ENCODE results near the gene FARP1. TPM values are rescaled to one million over a fixed set of nuclear protein-coding genes. Genes with fewer than 3 reads are reported as not detected.

FARP1 gene
- total RNA-seq, 2 experiments from 2014 or later: not detected

DNA sequence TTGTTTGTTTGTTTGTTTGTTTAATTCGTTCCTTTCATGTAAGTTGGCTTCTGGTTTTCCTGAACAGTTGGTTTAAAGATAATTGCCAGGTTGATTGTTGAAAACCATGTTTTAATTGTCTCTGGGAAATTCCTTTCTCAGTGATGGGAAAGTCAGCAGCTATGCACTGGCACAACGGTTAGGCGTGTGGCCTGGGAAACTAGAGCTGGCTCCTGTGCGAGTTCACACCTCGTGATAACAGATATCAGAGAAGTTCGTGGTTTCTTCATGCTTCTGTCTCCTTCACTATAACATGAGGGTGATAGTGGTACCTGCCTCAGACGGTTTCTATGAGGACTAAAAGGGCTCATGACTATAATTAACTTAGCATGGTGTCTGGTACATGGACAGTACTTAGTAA is 280.5 kb downstream of the FARP1 start:
- H3K9me3 ChIP-seq (ENCODE audit: low read length): no peaks in the 10 kb centered on the region

GRCh38 chr13:98427331-98427995 is 284.6 kb downstream of the FARP1 start:
- no peak for TF ChIP-seq EZH2phosphoT487 (IDR thresholded peaks at IDR 0.05; ENCODE audit: borderline replicate concordance, low read depth, low read length)
- TF ChIP-seq, protein P1, sequence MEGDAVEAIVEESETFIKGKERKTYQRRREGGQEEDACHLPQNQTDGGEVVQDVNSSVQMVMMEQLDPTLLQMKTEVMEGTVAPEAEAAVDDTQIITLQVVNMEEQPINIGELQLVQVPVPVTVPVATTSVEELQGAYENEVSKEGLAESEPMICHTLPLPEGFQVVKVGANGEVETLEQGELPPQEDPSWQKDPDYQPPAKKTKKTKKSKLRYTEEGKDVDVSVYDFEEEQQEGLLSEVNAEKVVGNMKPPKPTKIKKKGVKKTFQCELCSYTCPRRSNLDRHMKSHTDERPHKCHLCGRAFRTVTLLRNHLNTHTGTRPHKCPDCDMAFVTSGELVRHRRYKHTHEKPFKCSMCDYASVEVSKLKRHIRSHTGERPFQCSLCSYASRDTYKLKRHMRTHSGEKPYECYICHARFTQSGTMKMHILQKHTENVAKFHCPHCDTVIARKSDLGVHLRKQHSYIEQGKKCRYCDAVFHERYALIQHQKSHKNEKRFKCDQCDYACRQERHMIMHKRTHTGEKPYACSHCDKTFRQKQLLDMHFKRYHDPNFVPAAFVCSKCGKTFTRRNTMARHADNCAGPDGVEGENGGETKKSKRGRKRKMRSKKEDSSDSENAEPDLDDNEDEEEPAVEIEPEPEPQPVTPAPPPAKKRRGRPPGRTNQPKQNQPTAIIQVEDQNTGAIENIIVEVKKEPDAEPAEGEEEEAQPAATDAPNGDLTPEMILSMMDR (conservative IDR thresholded peaks at IDR 0.05; ENCODE audit: low read length): no peak
- Histone ChIP-seq H3K9me3 (ENCODE audit: low read length) (no peaks in the 10 kb centered on the region), H4K20me1 (ENCODE audit: insufficient read depth, low read length) (no peaks in the 10 kb centered on the region), H3K4me3 (ENCODE audit: low read depth, low read length, poor library complexity, severe bottlenecking) (no peak overlapping the region), H3K79me2 (ENCODE audit: insufficient read depth, low read depth, low read length) (no peaks in the 10 kb centered on the region), H3K4me2 (ENCODE audit: low read length) (no peak overlapping the region), H3K27ac (ENCODE audit: low read depth, low read length, poor library complexity, severe bottlenecking) (no peak overlapping the region), H3K9me2 (ENCODE audit: insufficient read depth, low read length) (no peaks in the 10 kb centered on the region), H3K36me3 (ENCODE audit: insufficient read depth, low read length) (no peaks in the 10 kb centered on the region), H3K4me1 (ENCODE audit: insufficient read depth, low read length, poor library complexity, severe bottlenecking) (no peaks in the 10 kb centered on the region), H2AFZ (ENCODE audit: low read length) (no peak overlapping the region)
- ChIA-PET CTCF (ENCODE audit: unreplicated experiment) (no interaction called here), POLR2A (no interaction called here)
- DNase-seq (ENCODE audit: low spot score): no peak
- intact Hi-C loops (cut with micrococcal nuclease; ENCODE audit: unreplicated experiment): no loop called here
- no TSS peak for BruUV-seq (replicated peaks)

More for the DNA sequence above, 280.5 kb downstream of the FARP1 start:
- H2AFZ ChIP-seq (ENCODE audit: low read length): no peak overlapping the region
- H3K4me1 ChIP-seq (ENCODE audit: insufficient read depth, low read length, poor library complexity, severe bottlenecking): no peaks in the 10 kb centered on the region
- H3K9me2 ChIP-seq (ENCODE audit: insufficient read depth, low read length): no peaks in the 10 kb centered on the region
- no peak overlapping the region for H3K4me2 ChIP-seq (ENCODE audit: low read length)
- no peak for TF ChIP-seq EZH2phosphoT487 (IDR thresholded peaks at IDR 0.05; ENCODE audit: borderline replicate concordance, low read depth, low read length)
- TF ChIP-seq, protein P1 (conservative IDR thresholded peaks at IDR 0.05; ENCODE audit: low read length): no peak
- H3K27ac ChIP-seq (ENCODE audit: low read depth, low read length, poor library complexity, severe bottlenecking): no peak overlapping the region
- CTCF ChIA-PET (ENCODE audit: unreplicated experiment): no interaction called here
- intact Hi-C loops (cut with micrococcal nuclease; ENCODE audit: unreplicated experiment): no loop called here
- H3K36me3 ChIP-seq (ENCODE audit: insufficient read depth, low read length): no peaks in the 10 kb centered on the region
- H4K20me1 ChIP-seq (ENCODE audit: insufficient read depth, low read length): no peaks in the 10 kb centered on the region
- no peaks in the 10 kb centered on the region for H3K79me2 ChIP-seq (ENCODE audit: insufficient read depth, low read depth, low read length)
- no peak for DNase-seq (ENCODE audit: low spot score)
- BruUV-seq (replicated peaks): no TSS peak
- no peak overlapping the region for H3K4me3 ChIP-seq (ENCODE audit: low read depth, low read length, poor library complexity, severe bottlenecking)
- POLR2A ChIA-PET: no interaction called here

- H3K36me3 ChIP-seq (ENCODE audit: insufficient read depth, low read length): no peaks in the 10 kb centered on the region
- ChIA-PET CTCF (ENCODE audit: unreplicated experiment) (no interaction called here), POLR2A (no interaction called here)
- no peaks in the 10 kb centered on the region for H3K4me1 ChIP-seq (ENCODE audit: insufficient read depth, low read length, poor library complexity, severe bottlenecking)
- no peak overlapping the region for H3K27ac ChIP-seq (ENCODE audit: low read depth, low read length, poor library complexity, severe bottlenecking)
- H3K4me3 ChIP-seq (ENCODE audit: low read depth, low read length, poor library complexity, severe bottlenecking): no peak overlapping the region
- DNase-seq (ENCODE audit: low spot score): no peak
- no peak for TF ChIP-seq EZH2phosphoT487 (IDR thresholded peaks at IDR 0.05; ENCODE audit: borderline replicate concordance, low read depth, low read length)
- TF ChIP-seq, protein P1 (conservative IDR thresholded peaks at IDR 0.05; ENCODE audit: low read length): no peak
- no TSS peak for BruUV-seq (replicated peaks)
- no peak overlapping the region for H3K4me2 ChIP-seq (ENCODE audit: low read length)
- H4K20me1 ChIP-seq (ENCODE audit: insufficient read depth, low read length): no peaks in the 10 kb centered on the region
- H3K9me2 ChIP-seq (ENCODE audit: insufficient read depth, low read length): no peaks in the 10 kb centered on the region
- no peaks in the 10 kb centered on the region for H3K79me2 ChIP-seq (ENCODE audit: insufficient read depth, low read depth, low read length)
- intact Hi-C loops (cut with micrococcal nuclease; ENCODE audit: unreplicated experiment): no loop called here
- no peak overlapping the region for H2AFZ ChIP-seq (ENCODE audit: low read length)
- no peaks in the 10 kb centered on the region for H3K9me3 ChIP-seq (ENCODE audit: low read length)
Measured at GRCh38 chr13:98428256-98428966, 285.5 kb downstream of the FARP1 start.
